B cell (primary cell): ENCODE results near the gene VTCN1. TPM values are rescaled to one million over a fixed set of nuclear protein-coding genes. Genes with fewer than 3 reads are reported as not detected.

ENCODE experiments used
- ATAC-seq: fragments of 200-7000 bp; cut with Tn5 transposase; one replicate; pipeline ENCODE4 v1.10.0; 2021; ENCODE audit warnings: low read depth, mild to moderate bottlenecking, moderate number of reproducible peaks, moderate library complexity
- CTCF ChIA-PET: fragments of 350-600 bp; sonication (Branson Sonifier 250); formaldehyde crosslinking; loops from one replicate; lab custom pipeline; 2021; ENCODE audit warnings: antibody characterized with exemption, inconsistent platforms; lab: Charles Lee
- POLR2A ChIA-PET: fragments of 350-600 bp; sonication (Branson Sonifier 250); formaldehyde crosslinking; loops from one replicate; lab custom pipeline; 2021; ENCODE audit warnings: antibody characterized with exemption; lab: Charles Lee
- DNase-seq: peaks from one replicate; pipeline ENCODE4 v3.0.0; 2013
- H2AFZ ChIP-seq: 2 replicates; pipeline ENCODE4 v1.6.1; 2012; ENCODE audit warnings: mild to moderate bottlenecking, low read depth, low read length; ENCODE audit not compliant: insufficient read depth, poor library complexity, severe bottlenecking
- H3K27ac ChIP-seq, 2 donors: 1 replicate in 1 of 2; 2 replicates in 1 of 2; pipeline ENCODE4 v1.5.1; 2012 to 2013; ENCODE audit warnings: low read length in 2 of 2, mild to moderate bottlenecking in 2 of 2, moderate library complexity in 1 of 2
- H3K27me3 ChIP-seq, 4 experiments: fragments of 200-600 bp in 1 of 4; sonication (generic) in 1 of 4; replicated peaks in 1 of 4; 1 replicate in 2 of 4; 2 replicates in 2 of 4; pipeline versions ENCODE4 v1.6.1 to v1.7.0; 2013 to 2016; ENCODE audit warnings: low read length in 3 of 4, mild to moderate bottlenecking in 2 of 4, mixed read lengths in 1 of 4, moderate library complexity in 1 of 4; ENCODE audit not compliant: insufficient read depth in 4 of 4, control insufficient read depth in 3 of 4; ENCODE audit errors: control extremely low read depth in 1 of 4
- H3K36me3 ChIP-seq, 2 experiments: replicated peaks in 1 of 2; 1 replicate in 1 of 2; 2 replicates in 1 of 2; pipeline versions ENCODE4 v1.6.1 to v1.7.1; 2013; ENCODE audit warnings: low read length in 1 of 2; ENCODE audit not compliant: insufficient read depth in 2 of 2, control insufficient read depth in 1 of 2; ENCODE audit errors: control extremely low read depth in 1 of 2, extremely low read depth in 1 of 2
- H3K4me1 ChIP-seq, 2 donors: fragments of 200-600 bp in 1 of 2; sonication (generic) in 1 of 2; 1 replicate in 1 of 2; 2 replicates in 1 of 2; pipeline versions ENCODE4 v1.5.1 to v1.6.1; 2013 to 2017; ENCODE audit warnings: low read length in 2 of 2; ENCODE audit not compliant: control insufficient read depth in 2 of 2, insufficient read depth in 2 of 2
- H3K4me2 ChIP-seq: replicated peaks from 2 replicates; pipeline ENCODE3; 2012; ENCODE audit warnings: mild to moderate bottlenecking, low read depth, low read length; ENCODE audit not compliant: poor library complexity, severe bottlenecking
- H3K4me3 ChIP-seq, 5 experiments: fragments of 200-600 bp in 1 of 5; sonication (generic) in 1 of 5; 1 replicate in 3 of 5; 2 replicates in 2 of 5; pipeline versions ENCODE4 v1.5.1 to v1.7.0; 2011 to 2016; ENCODE audit warnings: low read length in 4 of 5, mild to moderate bottlenecking in 4 of 5, low read depth in 2 of 5, control low read depth in 1 of 5, moderate library complexity in 1 of 5; ENCODE audit not compliant: insufficient read depth in 1 of 5; ENCODE audit errors: control extremely low read depth in 1 of 5, extremely low read depth in 1 of 5
- H3K79me2 ChIP-seq: fragments of 200-600 bp; sonication (generic); one replicate; pipeline ENCODE4 v1.6.0; 2016; ENCODE audit warnings: low read length; ENCODE audit not compliant: control insufficient read depth, insufficient read depth
- H3K9ac ChIP-seq: fragments of 200-600 bp; sonication (generic); 2 replicates; pipeline ENCODE4 v1.6.1; 2017; ENCODE audit warnings: mild to moderate bottlenecking, low read length, moderate library complexity
- H3K9me3 ChIP-seq, 3 donors: one replicate each; pipeline versions ENCODE4 v1.6.1 to v1.7.1; 2013; ENCODE audit warnings: low read length in 2 of 3; ENCODE audit not compliant: control insufficient read depth in 2 of 3, insufficient read depth in 1 of 3; ENCODE audit errors: control extremely low read depth in 1 of 3
- H4K20me1 ChIP-seq: 2 replicates; pipeline ENCODE4 v1.6.0; 2012; ENCODE audit warnings: mild to moderate bottlenecking, low read length; ENCODE audit not compliant: insufficient read depth, control insufficient read depth, poor library complexity, severe bottlenecking
- H3K27ac Mint-ChIP-seq: one replicate; pipeline ENCODE4 v1.8.0; 2021; ENCODE audit warnings: mixed read lengths
- H3K27me3 Mint-ChIP-seq: one replicate; pipeline ENCODE4 v1.8.0; 2021; ENCODE audit warnings: mixed read lengths
- H3K4me1 Mint-ChIP-seq: one replicate; pipeline ENCODE4 v1.8.0; 2021; ENCODE audit warnings: mixed read lengths
- H3K4me3 Mint-ChIP-seq: one replicate; pipeline ENCODE4 v1.8.0; 2021; ENCODE audit warnings: mixed read lengths
- H3K9me3 Mint-ChIP-seq: one replicate; pipeline ENCODE4 v1.8.0; 2022; ENCODE audit warnings: mixed read lengths; ENCODE audit not compliant: insufficient read depth
- CTCF ChIP-seq: fragments of 200-600 bp; IDR thresholded peaks from one replicate; pipeline ENCODE4 v1.8.0; 2022; ENCODE audit warnings: antibody characterized with exemption, mild to moderate bottlenecking
- EZH2 ChIP-seq: IDR thresholded peaks from 2 replicates; pipeline ENCODE4 v1.6.1; 2012; ENCODE audit warnings: borderline replicate concordance, low read depth, mild to moderate bottlenecking, moderate library complexity, low read length; ENCODE audit not compliant: insufficient read depth, poor library complexity, severe bottlenecking
- WGBS: methylation state at CpG from one replicate; pipeline ENCODE4 v1.1.5; 2013; ENCODE audit warnings: missing lambda C conversion rate; ENCODE audit not compliant: insufficient coverage; 5-methylcytosine and 5-hydroxymethylcytosine counted together
- intact Hi-C: fragments of 100-400 bp; cut with micrococcal nuclease; formaldehyde crosslinking; loops from one replicate; pipeline ENCODE4 v1.10.0; 2022
- polyA plus RNA-seq: library from polyadenylated mRNA; depleted of rRNA; stranded (reverse); fragments of >200 nt; gene quantifications from 2 replicates; pipeline ENCODE4 v1.2.3, GENCODE V29; 2012
- total RNA-seq, 2 donors: library from RNA; stranded (reverse); fragments of 120-200 nt in 1 of 2; gene quantifications; 1 replicate in 1 of 2; 2 replicates in 1 of 2; pipeline versions ENCODE4 v1.2.3 to v1.2.4, GENCODE V29; 2013 to 2022

The VTCN1 gene
- total and polyA plus RNA-seq, 2 donors (not counting 1 experiment from before 2014, with no cell fraction given): not detected

GRCh38 chr1:117182319-117182718, 28.4 kb downstream of the VTCN1 start:
- no peak for TF ChIP-seq EZH2
- no peak for TF ChIP-seq CTCF
- no peak overlapping the region for H3K27ac ChIP-seq
- H2AFZ ChIP-seq: no peak overlapping the region
- H3K79me2 ChIP-seq: no peaks in the 10 kb centered on the region
- H3K4me2 ChIP-seq: no peak overlapping the region
- H3K4me1 Mint-ChIP-seq: no peaks in the 10 kb centered on the region
- H3K9ac ChIP-seq: no peak overlapping the region
- CTCF ChIA-PET: no interaction called here
- H3K4me3 Mint-ChIP-seq: no peak overlapping the region
- H3K9me3 Mint-ChIP-seq: no peaks in the 10 kb centered on the region
- H3K36me3 ChIP-seq: no peaks in the 10 kb centered on the region
- POLR2A ChIA-PET: no interaction called here
- H3K4me1 ChIP-seq: no peaks in the 10 kb centered on the region
- DNase-seq (no peak), ATAC-seq (no peak)
- H3K27ac Mint-ChIP-seq: no peak overlapping the region
- WGBS: 93% methylated on average over 2 of the region's 3 CpGs
- intact Hi-C loops: no loop called here
- H4K20me1 ChIP-seq: no peaks in the 10 kb centered on the region
- peaks cover 0 to 5% (median 0%) of the 10 kb centered on the region in 4 experiments for H3K27me3 ChIP-seq
- H3K9me3 ChIP-seq: peaks cover 0 to 3% (median 0%) of the 10 kb centered on the region in 3 donors
- no peak overlapping the region for H3K4me3 ChIP-seq
- H3K27me3 Mint-ChIP-seq: peaks cover 6% of the 10 kb centered on the region

- Histone ChIP-seq H3K4me2 (no peak overlapping the region), H4K20me1 (no peaks in the 10 kb centered on the region), H2AFZ (no peak overlapping the region), H3K4me1 (no peaks in the 10 kb centered on the region), H3K4me3 (no peak overlapping the region), H3K9ac (no peak overlapping the region), H3K27ac (no peak overlapping the region), H3K9me3 (peaks cover 0 to 2% (median 0%) of the 10 kb centered on the region in 3 donors), H3K36me3 (no peaks in the 10 kb centered on the region), H3K79me2 (no peaks in the 10 kb centered on the region), H3K27me3 (peaks cover 0 to 5% (median 0%) of the 10 kb centered on the region in 4 experiments)
- intact Hi-C loops: no loop called here
- ATAC-seq: no peak
- WGBS: 35% methylated on average over 5 of the region's 5 CpGs
- no peaks in the 10 kb centered on the region for H3K4me1 Mint-ChIP-seq
- CTCF ChIA-PET: no interaction called here
- TF ChIP-seq CTCF (no peak), EZH2 (no peak)
- POLR2A ChIA-PET: no interaction called here
- H3K27ac Mint-ChIP-seq: no peak overlapping the region
- no peaks in the 10 kb centered on the region for H3K9me3 Mint-ChIP-seq
- no peak overlapping the region for H3K4me3 Mint-ChIP-seq
- peaks cover 6% of the 10 kb centered on the region for H3K27me3 Mint-ChIP-seq
- DNase-seq: no peak
Observed at GRCh38 chr1:117181630-117182041, 29.1 kb downstream of the VTCN1 start.
